ENCODE data around the gene DIRAS2.
A peak's percentile ranks its signal among the peaks of the same experiment; 100 is the strongest.
"Not testable (repeated sequence)": the region's sequence is repeated elsewhere in the genome, so short reads cannot be mapped to it uniquely, and the experiment has no call there.

Gene DIRAS2

GRCh38 chr9:90642570-90643539 is at the start of gene DIRAS2:
Gene DIRAS2 (minus strand): TSS chr9:90642824. CDS start chr9:90613827, 28,997 bp downstream.
- DNase-seq (ENCODE audit: low read depth): peak; percentile 1

DNA sequence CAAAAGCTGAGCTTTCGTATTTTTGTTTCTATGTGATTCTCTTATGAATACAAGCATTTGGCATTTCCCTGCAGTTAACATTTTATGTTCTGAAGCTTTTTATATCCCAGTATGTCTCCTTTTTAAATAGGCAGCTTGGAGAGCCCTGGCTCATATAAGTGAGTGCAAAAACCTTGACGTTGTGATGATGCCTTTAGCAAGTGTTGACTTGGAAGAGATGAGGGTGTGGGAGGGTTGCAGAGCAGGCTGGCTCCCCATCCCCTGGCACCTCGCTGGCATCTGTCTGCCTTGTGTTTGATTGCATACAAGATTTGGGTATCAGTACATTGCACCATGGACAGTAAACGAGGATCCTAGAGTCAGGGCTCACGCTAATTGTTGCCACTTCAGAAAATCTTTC is 42.1 kb upstream of the DIRAS2 start:
- DNase-seq (ENCODE audit: low read depth): no peak

GRCh38 chr9:90684106-90684505 is 41.5 kb upstream of the DIRAS2 start:
- no peak for DNase-seq (ENCODE audit: low read depth)

- DNase-seq (ENCODE audit: low read depth): no peak
These were observed 37.9 kb upstream of the DIRAS2 start for GRCh38 chr9:90680534-90680933.

GRCh38 chr9:90665072-90665471 is 22.4 kb upstream of the DIRAS2 start:
- DNase-seq (ENCODE audit: low read depth): no peak

- no peak for DNase-seq (ENCODE audit: low read depth)
These were observed 17.2 kb upstream of the DIRAS2 start for GRCh38 chr9:90659650-90660364.

- no peak for DNase-seq (ENCODE audit: low read depth)
These were observed 16.2 kb upstream of the DIRAS2 start for GRCh38 chr9:90658783-90659182.

DNA sequence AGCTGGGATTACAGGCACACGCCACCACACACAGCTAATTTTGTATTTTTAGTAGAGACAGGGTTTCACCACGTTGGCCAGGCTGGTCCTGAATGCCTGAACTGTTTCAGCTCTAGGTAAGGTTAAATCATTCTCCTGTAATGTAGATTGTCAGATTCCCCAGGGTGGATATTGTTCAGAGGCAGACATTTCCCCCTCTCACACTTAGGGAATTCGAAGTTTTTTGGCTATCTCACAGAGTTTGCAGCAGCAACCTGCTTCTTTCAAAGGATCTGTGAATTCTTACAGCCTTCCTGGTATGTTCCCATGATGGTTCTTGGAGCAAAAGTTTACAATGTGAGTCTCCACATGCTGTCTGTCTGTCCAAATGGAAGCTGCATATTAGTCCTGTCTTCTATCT is 15.6 kb upstream of the DIRAS2 start:
- DNase-seq (ENCODE audit: low read depth): no peak

DNA sequence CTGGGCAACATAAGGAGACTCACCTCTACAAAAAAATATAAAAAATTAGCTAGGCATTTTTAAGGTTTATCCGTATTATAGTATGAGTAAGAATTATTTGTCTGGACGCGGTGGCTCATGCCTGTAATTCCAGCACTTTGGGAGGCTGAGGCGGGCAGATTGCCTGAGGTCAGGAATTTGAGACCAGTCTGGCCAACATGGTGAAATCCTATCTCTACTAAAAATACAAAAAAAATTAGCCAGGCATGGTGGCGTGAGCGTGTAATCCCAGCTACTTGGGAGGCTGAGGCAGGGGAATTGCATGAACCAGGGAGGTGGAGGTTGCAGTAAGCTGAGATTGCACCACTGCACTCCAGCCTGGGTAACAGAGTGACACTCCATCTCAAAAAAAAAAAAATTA is 14.3 kb upstream of the DIRAS2 start:
- not testable (repeated sequence) for DNase-seq (ENCODE audit: low read depth)

GRCh38 chr9:90651246-90651645 is 8.6 kb upstream of the DIRAS2 start:
- no peak for DNase-seq (ENCODE audit: low read depth)

DNA sequence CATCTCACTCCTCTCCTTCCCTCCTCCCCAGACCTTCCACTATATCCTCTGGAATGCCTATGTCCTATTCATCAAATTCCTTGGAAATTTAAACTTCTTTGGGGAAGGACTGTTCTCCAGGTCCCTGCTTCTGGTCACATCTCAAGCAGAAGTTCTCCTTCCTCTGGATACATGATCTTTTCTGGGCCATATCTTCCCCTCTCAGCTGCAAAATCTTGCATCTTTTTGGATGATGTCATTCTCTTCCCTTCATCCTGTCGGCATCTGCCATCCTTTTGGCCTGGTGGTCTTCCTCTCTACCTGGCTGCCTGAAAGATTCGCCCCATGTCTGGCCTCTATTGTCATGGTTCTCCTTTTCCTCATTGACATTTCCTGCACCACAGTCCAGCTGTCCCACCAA is 5.2 kb upstream of the DIRAS2 start:
- no peak for DNase-seq (ENCODE audit: low read depth)

DNA sequence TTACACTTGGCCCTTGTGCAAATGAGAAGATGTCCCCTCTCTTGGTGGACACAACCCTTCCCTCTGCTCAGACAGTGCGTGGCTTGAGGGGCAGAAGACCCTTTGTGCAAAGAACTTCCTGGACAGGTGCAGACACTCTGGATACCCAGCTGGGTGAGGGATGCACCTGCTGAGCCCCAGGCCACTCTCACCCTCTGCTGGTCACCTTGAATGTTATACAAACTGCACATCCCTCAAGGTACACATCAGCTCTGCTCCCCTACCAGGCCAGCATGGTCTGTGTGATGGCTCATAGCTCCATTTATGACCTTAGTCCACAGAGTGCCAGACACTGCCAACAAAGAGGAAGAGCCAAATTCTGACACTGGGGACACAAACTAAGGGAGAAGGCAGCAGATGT is 3.1 kb upstream of the DIRAS2 start:
- DNase-seq (ENCODE audit: low read depth): no peak

GRCh38 chr9:90641884-90642487 is 638 bp downstream of the DIRAS2 start:
- no peak for DNase-seq (ENCODE audit: low read depth)

DNA sequence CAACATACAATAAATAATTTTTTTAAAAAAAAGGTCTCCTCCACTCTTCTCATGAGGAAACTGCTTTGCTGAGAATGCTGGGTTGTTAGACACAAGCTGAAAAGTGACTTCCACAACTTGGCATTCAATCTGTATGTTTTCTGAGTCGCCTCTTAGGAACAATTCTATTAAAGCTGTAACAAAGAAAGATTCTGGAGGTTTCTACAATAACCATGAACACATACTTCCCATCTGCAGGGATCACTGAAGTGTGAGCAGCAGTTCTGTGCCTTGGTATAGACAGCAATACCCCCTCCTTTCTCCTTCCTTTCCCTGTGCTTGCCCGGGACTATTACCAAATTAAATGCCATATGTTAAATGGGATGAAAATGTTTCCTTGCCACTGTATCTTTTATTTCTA is 1.5 kb downstream of the DIRAS2 start:
- DNase-seq (ENCODE audit: low read depth): no peak

DNA sequence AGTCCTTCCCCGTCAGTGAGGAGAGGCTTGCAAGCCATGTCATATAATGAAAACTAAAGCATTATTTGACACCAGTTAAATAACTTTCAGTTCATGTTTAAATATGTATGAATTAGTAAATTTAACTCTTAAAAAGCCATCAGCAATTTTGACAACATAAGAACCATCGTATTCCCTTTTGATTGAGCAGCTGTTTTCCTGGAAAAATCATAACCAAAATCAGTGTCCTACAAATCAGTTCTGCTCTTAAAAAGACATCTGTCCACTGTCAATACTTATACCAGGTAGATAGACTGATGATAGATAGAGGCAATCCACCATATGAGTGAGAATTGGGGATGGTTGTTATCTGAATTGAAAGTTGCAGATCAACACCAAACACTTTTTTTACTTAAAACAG is 2.3 kb downstream of the DIRAS2 start:
- no peak for DNase-seq (ENCODE audit: low read depth)

- no peak for DNase-seq (ENCODE audit: low read depth)
These were observed 5.0 kb downstream of the DIRAS2 start for GRCh38 chr9:90637626-90638025.

DNA sequence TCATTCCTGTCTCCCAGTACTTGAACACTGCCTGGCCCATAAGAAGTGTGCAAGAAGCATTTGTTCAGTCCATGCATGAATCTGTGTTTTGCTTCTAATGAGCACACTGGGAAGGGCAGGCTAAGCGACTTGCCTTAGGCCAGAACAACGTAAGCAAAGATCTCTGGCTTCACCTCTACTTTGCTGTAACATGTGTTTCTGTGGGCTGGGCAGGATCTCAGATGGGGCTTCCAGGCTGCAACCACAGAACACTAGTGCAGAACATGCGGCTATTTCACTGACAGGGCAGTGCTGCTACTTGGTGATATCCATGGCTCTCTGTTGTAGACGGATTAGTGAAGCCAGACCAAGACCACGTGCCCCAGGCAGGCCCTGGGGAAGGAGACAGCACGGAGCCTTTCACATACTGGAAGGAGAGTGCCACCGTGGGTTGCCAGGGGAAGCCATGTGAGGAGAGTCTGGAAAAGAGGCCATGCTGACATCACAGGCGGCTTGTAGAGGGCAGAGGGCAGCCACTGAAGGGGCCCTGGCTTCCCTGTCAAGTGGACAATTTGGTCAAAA is 9.9 kb downstream of the DIRAS2 start:
- no peak for DNase-seq (ENCODE audit: low read depth)

GRCh38 chr9:90631964-90632363 is 10.7 kb downstream of the DIRAS2 start:
- DNase-seq (ENCODE audit: low read depth): no peak

DNA sequence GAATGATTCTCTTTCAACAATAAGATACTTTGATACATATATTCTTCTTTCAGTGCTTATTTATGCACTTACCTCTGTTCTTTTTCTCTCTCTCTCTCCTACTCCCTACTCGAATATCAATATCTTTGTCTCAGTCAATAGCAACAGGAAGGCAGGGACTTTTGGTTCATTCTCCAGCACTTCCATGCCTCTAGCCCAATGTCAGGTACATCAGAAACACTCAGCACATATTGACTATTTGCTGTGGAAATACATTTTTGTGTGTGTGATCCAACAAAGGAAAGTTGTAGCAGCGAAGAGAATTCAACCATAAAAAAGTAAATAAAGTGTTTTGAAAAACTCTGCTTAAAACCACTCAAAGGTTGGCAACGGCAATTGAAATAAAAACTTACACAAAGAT is 12.6 kb downstream of the DIRAS2 start:
- no peak for DNase-seq (ENCODE audit: low read depth)

DNA sequence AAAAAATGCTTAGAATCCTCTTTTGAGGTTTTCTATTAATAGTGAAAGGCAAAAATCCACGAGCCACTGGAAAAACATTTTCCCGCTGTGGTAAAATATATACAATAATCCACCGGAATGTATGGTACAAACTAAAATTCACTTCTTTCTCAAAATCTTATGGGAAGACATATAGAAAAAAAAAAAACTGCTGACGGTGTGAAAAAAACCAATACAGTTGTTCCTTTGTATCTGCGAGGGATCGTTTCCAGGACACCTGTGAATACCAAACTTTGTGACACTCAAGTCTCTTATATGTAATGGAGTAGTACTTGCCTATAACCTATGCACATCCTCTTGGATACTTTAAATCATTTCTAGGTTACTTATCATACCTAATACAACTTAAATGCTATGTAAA is 13.3 kb downstream of the DIRAS2 start:
- DNase-seq (ENCODE audit: low read depth): no peak

DNA sequence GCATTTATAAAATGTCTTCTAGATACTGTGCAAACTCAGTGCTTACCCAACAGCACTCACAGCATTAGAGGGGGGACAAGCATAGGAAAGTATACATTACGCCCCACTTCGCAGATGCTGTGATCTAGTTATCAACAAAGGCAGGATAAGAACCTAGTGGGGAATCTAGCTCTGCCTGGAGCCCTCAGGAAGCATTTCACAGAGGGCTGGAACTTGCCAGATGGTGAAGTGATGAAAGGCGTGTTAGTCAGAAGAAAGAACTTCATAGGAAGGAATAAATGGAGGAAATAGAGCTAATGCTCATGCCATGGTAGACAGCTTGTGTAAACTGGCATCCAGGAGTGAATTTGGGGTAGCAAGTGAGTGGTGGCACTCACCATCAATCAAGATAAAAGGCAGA is 25.8 kb downstream of the DIRAS2 start:
- no peak for DNase-seq (ENCODE audit: low read depth)

DNA sequence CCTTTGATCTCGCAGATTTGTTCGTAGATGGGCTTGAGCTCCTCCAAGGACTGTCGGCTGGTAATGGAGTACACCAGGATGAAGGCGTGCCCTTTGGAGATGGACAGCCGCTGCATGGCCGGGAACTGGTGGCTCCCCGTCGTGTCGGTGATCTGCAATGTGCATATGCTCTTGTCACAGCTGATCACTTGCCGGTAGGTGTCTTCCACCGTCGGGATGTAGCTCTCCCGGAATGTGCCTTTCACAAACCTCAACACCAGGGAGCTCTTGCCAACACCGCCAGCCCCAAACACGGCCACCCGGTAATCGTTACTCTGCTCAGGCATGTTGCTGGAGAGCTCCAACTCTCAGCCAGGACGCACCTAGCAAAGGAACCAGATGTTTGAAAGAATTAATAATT is 29.1 kb downstream of the DIRAS2 start:
- no peak for DNase-seq (ENCODE audit: low read depth)

DNA sequence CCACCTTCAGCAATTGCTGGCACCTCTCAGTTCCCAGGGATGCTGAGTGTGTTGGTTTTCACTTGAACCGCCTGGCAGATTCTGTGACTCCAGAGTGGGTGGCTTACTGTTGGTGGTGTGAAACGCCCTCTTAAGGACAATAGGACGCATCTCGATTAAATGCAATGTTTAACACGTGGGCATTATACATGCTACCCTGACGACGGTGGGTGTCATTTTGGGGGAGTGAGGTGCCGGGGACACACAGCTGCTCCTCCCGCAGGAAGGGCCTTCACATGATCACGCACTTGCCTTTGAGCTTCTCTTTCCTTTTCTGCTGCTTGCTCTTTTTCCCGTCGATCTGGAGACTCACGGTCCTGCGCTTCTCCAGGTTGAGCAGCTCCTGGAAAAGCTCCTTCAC is 29.7 kb downstream of the DIRAS2 start:
- no peak for DNase-seq (ENCODE audit: low read depth)
